BJ (cell line): Measurements from ENCODE around the gene U2SURP. TPM values are rescaled to one million over a fixed set of nuclear protein-coding genes. Genes with fewer than 3 reads are reported as not detected.
"Not testable (repeated sequence)": the region's sequence is repeated elsewhere in the genome, so short reads cannot be mapped to it uniquely, and the experiment has no call there.

Experiments used
- CTCF ChIA-PET: fragments of 350-600 bp; formaldehyde crosslinking; extraction: SDS; loops from one replicate; lab custom pipeline; 2021; ENCODE audit warnings: antibody characterized with exemption, inconsistent platforms; lab: Yijun Ruan, JAX
- POLR2A ChIA-PET: fragments of 300-600 bp; sonication (Branson Sonifier 250); formaldehyde crosslinking; extraction: SDS; loops from one replicate; lab custom pipeline; 2021; ENCODE audit warnings: antibody characterized with exemption; lab: Charles Lee
- DNase-seq: peaks from one replicate; pipeline ENCODE4 v3.0.0-alpha.2; 2011; ENCODE audit warnings: low read depth
- H3K27me3 ChIP-seq: 2 replicates; pipeline ENCODE4 v1.6.0; 2011; ENCODE audit warnings: low read length; ENCODE audit not compliant: control insufficient read depth, insufficient read depth
- H3K36me3 ChIP-seq: 2 replicates; pipeline ENCODE4 v1.5.1; 2011; ENCODE audit warnings: low read length; ENCODE audit not compliant: control insufficient read depth, insufficient read depth
- H3K4me3 ChIP-seq: 2 replicates; pipeline ENCODE4 v1.5.1; 2011; ENCODE audit warnings: low read depth, mild to moderate bottlenecking, control low read depth, low read length
- CTCF ChIP-seq: IDR thresholded peaks from 2 replicates; pipeline ENCODE4 v1.5.1; 2011; ENCODE audit warnings: low read depth, mild to moderate bottlenecking, control low read depth, inconsistent platforms, low read length, moderate library complexity; ENCODE audit not compliant: insufficient read depth
- polyA plus RNA-seq: library from polyadenylated mRNA; depleted of rRNA; stranded (reverse); fragments of >200 nt; gene quantifications from 2 replicates; pipeline ENCODE4 v1.2.3, GENCODE V29; 2011

Gene U2SURP
- polyA plus RNA-seq, 1 experiment, result 22.6 TPM

DNA sequence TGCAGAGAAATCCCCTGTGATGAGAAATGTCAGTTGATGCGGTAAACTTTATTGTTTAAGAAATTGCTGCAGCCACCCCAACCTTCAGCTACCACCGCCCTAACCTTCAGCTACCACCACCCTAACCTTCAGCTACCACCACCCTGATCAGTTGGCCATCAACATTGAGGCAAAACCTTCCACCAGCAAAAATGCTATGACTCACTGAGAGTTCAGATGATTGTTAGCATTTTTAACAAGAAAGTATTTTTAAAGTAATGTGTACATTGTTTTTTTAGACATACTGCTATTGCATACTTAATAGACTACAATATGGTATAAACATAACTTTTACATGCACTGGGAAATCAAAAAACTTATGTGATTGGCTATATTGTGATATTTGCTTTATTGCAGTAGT is 30.0 kb downstream of the U2SURP start:
- ChIA-PET CTCF (interaction anchor here (1.0 to 2.7 kb wide), 2 partner anchors 9 to 15 kb away, joined by 3 to 7 read pairs; no protein-coding TSS in a partner anchor), POLR2A (no interaction called here)
- no peak for TF ChIP-seq CTCF
- H3K36me3 ChIP-seq, result peaks cover 5% of the 10 kb centered on the region
- DNase-seq, result no peak
- H3K4me3 ChIP-seq, result no peak overlapping the region
- no peaks in the 10 kb centered on the region for H3K27me3 ChIP-seq

DNA sequence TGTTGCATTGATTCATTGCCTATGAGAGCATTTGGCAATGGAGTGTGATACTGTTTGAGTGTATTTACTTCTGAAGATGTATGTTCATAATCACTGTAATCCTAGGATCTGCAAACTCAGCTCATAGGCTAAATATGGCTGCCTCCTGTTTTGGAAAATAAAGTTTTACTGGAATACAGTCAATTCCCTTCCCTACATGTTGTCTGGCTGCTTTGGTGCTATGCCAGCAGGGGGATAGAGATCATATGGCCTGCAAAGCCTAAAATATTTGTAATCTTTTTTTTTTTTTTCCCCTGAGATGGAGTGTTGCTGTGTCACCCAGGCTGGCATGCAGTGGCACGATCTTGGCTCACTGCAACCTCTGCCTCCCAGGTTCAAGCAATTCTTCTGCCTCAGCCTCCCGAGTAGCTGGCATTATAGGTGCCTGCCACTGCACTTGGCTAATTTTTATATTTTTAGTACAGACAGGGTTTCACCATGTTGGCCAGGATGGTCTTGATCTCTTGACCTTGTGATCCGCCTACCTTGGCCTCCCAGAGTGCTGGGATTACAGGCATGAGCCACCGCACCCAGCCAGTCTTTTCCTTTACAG is 30.5 kb downstream of the U2SURP start:
- H3K36me3 ChIP-seq, H3K27me3 ChIP-seq, H3K4me3 ChIP-seq, POLR2A ChIA-PET, DNase-seq: not testable (repeated sequence)
- CTCF ChIA-PET, result interaction anchor here (1.0 to 2.7 kb wide), 2 partner anchors 9 to 16 kb away, joined by 3 to 7 read pairs; no protein-coding TSS in a partner anchor

DNA sequence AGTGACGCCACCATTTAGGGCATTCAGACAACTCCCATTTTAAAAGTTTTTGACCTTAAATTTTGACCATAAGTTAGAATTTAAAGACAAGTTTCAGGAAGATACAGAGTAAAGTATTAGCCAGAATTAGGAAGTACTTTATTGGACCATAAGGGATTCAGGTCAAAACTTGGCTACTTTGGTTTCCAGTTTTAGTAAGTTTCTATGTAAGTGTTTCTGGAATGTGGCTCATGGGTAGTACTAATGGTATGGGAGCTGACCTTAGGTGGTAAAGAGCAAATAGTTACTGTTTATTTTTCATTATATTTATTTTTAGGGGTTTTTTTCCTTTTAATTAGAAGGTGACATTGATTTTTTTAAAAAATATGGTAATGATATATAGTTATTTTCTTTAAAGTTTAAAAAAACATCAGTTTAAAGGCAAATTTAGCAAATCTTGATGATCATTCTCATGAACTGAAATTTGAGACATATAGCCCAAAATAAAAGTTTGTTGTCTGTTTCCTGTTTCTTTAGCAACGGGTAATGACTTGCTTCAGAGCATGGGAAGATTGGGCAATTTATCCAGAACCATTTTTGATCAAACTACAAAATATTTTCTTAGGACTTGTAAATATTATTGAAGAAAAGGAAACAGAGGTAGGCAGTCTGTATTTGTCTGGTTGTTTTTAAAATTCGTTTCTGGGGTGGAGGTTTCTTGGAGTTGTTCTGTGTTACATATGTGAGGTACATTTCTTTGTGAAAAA is 34.3 kb downstream of the U2SURP start:
- CTCF ChIA-PET, result no interaction called here
- TF ChIP-seq CTCF, result no peak
- peaks cover 4% of the 10 kb centered on the region for H3K36me3 ChIP-seq
- H3K4me3 ChIP-seq, result no peak overlapping the region
- H3K27me3 ChIP-seq, result no peaks in the 10 kb centered on the region
- no peak for DNase-seq
- POLR2A ChIA-PET, result no interaction called here

DNA sequence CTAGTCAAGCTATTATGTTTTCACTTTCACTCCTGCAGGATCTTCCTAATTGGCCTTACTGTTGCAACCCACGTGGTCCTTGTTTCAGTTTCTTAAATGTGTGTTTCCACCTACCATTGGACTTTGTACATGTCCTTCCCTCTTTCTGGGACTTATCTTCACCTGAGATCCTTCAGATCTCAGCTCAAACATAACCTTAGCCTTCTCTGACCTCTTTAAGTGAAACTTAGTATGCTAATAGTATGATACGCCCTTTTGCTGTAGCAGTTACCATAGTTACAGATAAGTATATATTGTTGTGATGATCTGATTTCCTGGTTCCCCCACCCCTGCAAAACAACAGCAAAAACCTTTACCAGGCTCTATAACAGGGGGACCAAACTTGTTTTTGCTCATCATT is 35.2 kb downstream of the U2SURP start:
- no peak for DNase-seq
- ChIA-PET CTCF (interaction anchor here (0.6 to 1.0 kb wide), 2 partner anchors 7 to 67 kb away, joined by 3 read pairs; no protein-coding TSS in a partner anchor), POLR2A (no interaction called here)
- peaks cover 2% of the 10 kb centered on the region for H3K36me3 ChIP-seq
- H3K27me3 ChIP-seq, result no peaks in the 10 kb centered on the region
- no peak for TF ChIP-seq CTCF
- H3K4me3 ChIP-seq, result no peak overlapping the region

- Histone ChIP-seq H3K36me3 (peaks cover 2% of the 10 kb centered on the region), H3K4me3 (no peak overlapping the region), H3K27me3 (no peaks in the 10 kb centered on the region)
- CTCF ChIA-PET, result interaction anchor here (0.5 to 1.0 kb wide), 3 partner anchors 66 to 644 kb away, joined by 3 to 4 read pairs (median 3); no protein-coding TSS in a partner anchor
- no peak for DNase-seq
- POLR2A ChIA-PET, result no interaction called here
- TF ChIP-seq CTCF, result peak; percentile 21; the same call in 1 of the 2 replicates
Observed at GRCh38 chr3:143037867-143038266, 36.5 kb downstream of the U2SURP start.
